ENCODE measurements around the gene TMEM232. TPM values are rescaled to one million over a fixed set of nuclear protein-coding genes. Genes with fewer than 3 reads are reported as not detected.
"Not testable (repeated sequence)": the region's sequence is repeated elsewhere in the genome, so short reads cannot be mapped to it uniquely, and the experiment has no call there.

TMEM232 gene
- total RNA-seq = 0.20 and 0.44 TPM in 2 replicates

DNA sequence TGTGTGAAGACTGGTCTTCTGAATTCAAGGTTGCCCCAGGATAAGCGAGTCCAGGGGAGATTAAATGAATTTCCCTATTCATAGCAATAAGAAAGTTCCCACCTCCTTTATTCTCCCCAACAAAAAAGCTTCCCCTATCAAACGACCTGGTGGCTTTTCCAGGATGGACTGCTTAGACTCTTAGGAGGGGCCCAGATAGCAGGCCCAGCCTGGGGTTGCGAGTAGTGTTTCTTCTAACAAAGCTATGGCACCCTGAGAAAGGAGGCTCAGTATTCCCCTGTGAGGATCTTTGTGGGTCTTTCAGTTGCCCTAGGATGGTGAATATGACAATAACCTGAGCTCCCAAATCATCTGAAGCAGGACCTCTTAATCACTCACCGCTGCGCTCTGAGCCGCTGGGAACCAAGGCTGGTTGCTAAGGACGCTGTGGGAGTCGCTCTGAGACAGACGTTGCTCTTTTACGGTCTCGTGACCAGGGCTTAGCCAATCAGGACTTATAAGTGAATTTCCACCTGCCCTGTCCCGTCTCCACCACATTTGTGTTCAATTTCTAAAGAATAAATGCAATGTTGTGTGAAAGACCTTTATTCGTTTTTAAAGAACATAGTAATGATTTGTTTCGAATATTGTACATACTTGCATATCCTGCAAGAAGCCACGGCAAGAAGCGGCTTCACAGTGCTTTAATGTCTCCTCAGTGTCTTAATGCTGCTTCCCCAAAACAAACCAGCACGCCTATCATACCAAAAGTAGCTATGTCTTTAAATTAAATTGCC is at the start of gene TMEM232:
Gene TMEM232 (minus strand): TSS at position 423 of the 776 bp plus-strand sequence. CDS start 59,319 bp downstream, outside the sequence.
- peak; percentile 84 to 86 for DNase-seq (ENCODE audit: low read depth in 2 of 2)

GRCh38 chr5:110770286-110770685 is 43.8 kb upstream of the TMEM232 start:
- DNase-seq (ENCODE audit: low read depth in 2 of 2) = no peak

DNA sequence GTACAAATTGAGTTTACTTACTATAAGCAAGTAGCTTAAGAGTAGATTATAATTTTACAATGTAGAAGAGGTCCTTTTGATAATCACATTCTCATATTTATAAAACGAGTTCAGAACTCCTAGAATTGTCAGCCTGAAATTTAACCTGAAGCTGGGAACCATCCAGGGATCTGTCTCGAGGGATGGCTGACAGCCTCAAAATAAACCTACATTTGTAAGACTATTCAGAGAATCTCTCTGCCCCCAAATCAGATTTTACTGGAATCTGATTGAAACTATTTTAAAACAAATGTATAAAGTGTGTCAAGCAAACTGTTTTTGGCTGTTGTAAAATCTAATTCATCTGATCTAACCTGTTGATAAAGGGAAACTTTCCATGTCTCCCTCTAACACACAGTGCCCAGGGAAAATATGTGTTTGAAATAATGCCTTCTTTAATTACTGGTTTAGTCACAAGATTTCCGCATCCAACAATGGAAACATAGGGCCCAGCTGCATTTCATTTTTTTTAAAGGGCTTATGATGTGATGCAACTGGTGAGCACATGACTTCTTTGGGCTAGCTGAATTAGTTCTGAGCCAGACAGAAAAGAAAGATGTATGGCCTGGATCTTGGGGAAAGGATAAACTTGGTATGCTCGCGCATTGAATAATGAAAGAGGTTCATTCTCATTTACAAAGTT is 42.7 kb upstream of the TMEM232 start:
- peak; percentile 13 to 47 for DNase-seq (ENCODE audit: low read depth in 2 of 2)

- no peak for DNase-seq (ENCODE audit: low read depth in 2 of 2)
These were observed 41.8 kb upstream of the TMEM232 start for GRCh38 chr5:110768138-110768860.

GRCh38 chr5:110760158-110760557 is 33.7 kb upstream of the TMEM232 start:
- no peak for DNase-seq (ENCODE audit: low read depth in 2 of 2)

- DNase-seq (ENCODE audit: low read depth in 2 of 2) = peak; percentile 59 to 66
These were observed 30.8 kb upstream of the TMEM232 start for GRCh38 chr5:110757118-110757729.

GRCh38 chr5:110754181-110754580 is 27.7 kb upstream of the TMEM232 start:
- no peak for DNase-seq (ENCODE audit: low read depth in 2 of 2)

DNA sequence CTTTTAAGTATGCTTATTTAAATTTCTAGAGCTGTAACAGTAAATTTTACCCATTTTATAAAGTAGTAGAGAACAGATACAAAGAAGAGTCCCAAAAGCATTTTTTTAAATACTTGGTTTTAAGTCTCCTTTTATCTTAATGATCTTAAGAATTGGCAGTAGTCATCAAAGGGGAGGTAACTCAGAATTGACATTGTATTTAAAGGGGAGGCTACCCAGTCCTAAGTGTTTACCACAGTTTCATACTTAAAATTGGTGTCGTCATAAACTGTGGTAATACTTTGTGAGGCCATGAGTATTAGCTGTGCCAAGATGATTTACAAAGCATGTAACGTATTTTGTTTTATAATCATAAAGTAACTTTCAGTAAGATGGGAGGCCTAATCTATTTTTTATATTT is 27.1 kb upstream of the TMEM232 start:
- DNase-seq (ENCODE audit: low read depth in 2 of 2) = no peak

GRCh38 chr5:110752953-110753352 is 26.5 kb upstream of the TMEM232 start:
- no peak for DNase-seq (ENCODE audit: low read depth in 2 of 2)

- DNase-seq (ENCODE audit: low read depth in 2 of 2) = peak in 1 of 2 donors; percentile 52
These were observed 25.7 kb upstream of the TMEM232 start for GRCh38 chr5:110751902-110752762.

GRCh38 chr5:110738812-110739651 is 12.6 kb upstream of the TMEM232 start, which contains the start of gene SLC25A46:
SLC25A46 (plus strand) TSS chr5:110739007; CDS start chr5:110739120, 113 bp downstream.
- peak; percentile 91 to 92 for DNase-seq (ENCODE audit: low read depth in 2 of 2)

DNA sequence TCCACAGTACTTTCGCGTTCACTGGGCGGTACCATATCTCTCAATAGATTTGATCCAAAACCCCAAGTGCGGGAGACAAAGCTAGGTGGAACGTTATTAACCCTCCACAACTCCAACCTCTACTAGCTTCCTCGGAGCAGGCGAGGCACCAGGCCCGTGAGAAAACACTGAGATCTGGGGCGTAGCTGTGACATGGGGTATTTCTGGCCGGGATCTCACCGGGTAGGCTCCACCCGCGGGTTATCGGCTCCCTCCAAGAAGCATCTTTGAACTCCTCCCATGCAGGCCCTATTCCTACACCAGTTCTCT is 12.0 kb upstream of the TMEM232 start:
- no peak for DNase-seq (ENCODE audit: low read depth in 2 of 2)

DNA sequence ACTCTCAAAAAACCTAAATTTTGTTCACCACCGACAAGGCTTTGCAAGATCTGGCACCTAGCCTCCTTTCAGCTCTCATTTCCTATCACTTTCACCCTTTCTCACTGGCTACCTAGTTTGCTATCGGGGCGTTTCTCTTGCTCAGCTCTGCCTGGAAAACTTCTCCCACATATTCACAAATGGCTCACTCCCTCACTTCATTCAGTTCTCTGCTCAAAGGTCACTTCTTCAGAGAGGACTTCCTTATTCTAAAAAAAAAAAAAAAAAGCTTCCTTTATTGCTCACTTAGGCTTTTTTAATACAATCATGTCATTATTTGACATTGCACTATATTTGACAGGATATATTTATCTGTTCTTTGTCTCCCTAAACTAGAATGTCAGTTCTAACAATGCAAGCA is 10.3 kb upstream of the TMEM232 start:
- DNase-seq (ENCODE audit: low read depth in 2 of 2) = no peak

GRCh38 chr5:110735556-110735955 is 9.1 kb upstream of the TMEM232 start:
- no peak for DNase-seq (ENCODE audit: low read depth in 2 of 2)

- no peak for DNase-seq (ENCODE audit: low read depth in 2 of 2)
These were observed 7.6 kb upstream of the TMEM232 start for GRCh38 chr5:110734101-110734500.

GRCh38 chr5:110731499-110731898 is 5.0 kb upstream of the TMEM232 start:
- DNase-seq (ENCODE audit: low read depth in 2 of 2) = not testable (repeated sequence)

DNA sequence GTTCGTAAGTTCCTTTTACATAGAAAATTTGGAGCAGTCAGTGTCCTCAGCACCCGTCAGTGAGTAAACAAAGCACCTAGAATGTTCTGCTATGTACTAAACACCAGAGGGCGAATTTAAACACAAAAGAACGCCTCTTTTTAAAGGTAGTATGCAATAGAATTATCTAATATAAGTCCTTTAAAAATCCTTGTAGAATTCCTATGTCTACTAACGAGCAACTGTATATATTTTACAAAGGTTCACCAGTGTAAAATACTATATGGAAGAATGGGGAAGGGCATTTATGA is 499 bp upstream of the TMEM232 start:
- peak; percentile 17 to 31 for DNase-seq (ENCODE audit: low read depth in 2 of 2)

DNA sequence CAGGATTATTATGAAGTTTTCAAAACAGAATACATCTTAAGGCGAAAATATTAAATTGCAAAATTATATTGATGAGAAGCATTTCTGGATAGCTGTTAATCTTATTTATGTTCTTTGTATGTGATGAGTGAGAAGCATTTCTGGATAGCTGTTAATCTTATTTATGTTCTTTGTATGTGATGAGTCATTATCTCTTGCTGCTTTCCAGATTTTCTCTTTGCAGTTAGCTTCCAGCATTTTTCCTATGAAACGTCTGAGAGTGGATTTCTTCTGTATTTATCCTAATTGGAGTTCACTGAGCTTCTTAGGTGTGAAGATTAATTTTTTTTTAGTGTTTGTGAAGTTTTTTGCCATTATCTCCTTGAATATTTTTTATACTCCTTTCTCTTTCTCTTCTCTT is 8.2 kb downstream of the TMEM232 start:
- DNase-seq (ENCODE audit: low read depth in 2 of 2) = no peak

GRCh38 chr5:110716247-110717245 is 9.9 kb downstream of the TMEM232 start:
- DNase-seq (ENCODE audit: low read depth in 2 of 2) = no peak
